Ishikawa (cell line): Measurements from ENCODE around the gene MYADM.

ENCODE experiments used
- CEBPB ChIP-seq: IDR thresholded peaks from 2 replicates; pipeline ENCODE4 v1.6.1; 2012
- CREB1 ChIP-seq: IDR thresholded peaks from 2 replicates; pipeline ENCODE4 v1.6.1; 2012; ENCODE audit warnings: low read depth
- EGR1 ChIP-seq: IDR thresholded peaks from 2 replicates; pipeline ENCODE4 v1.6.1; 2012
- EP300 ChIP-seq: IDR thresholded peaks from 2 replicates; pipeline ENCODE4 v1.6.1; 2012; ENCODE audit warnings: borderline replicate concordance
- FOXM1 ChIP-seq: IDR thresholded peaks from 2 replicates; pipeline ENCODE4 v1.6.1; 2012; ENCODE audit warnings: low read depth, borderline replicate concordance
- RAD21 ChIP-seq: IDR thresholded peaks from 2 replicates; pipeline ENCODE4 v1.6.1; 2012; ENCODE audit warnings: low read depth
- REST ChIP-seq: IDR thresholded peaks from 2 replicates; pipeline ENCODE4 v1.6.1; 2012; ENCODE audit warnings: low read depth, mild to moderate bottlenecking
- TAF1 ChIP-seq: IDR thresholded peaks from 2 replicates; pipeline ENCODE4 v1.6.1; 2012; ENCODE audit warnings: low read depth, mild to moderate bottlenecking
- YY1 ChIP-seq: IDR thresholded peaks from 2 replicates; pipeline ENCODE4 v1.6.1; 2012; ENCODE audit warnings: low read depth
- ZBTB7A ChIP-seq: IDR thresholded peaks from 2 replicates; pipeline ENCODE4 v1.6.1; 2012; ENCODE audit warnings: low read depth
- TF ChIP-seq, protein P1 (sequence below): IDR thresholded peaks from 2 replicates; pipeline ENCODE4 v1.6.1; 2012

GRCh38 chr19:53905787-53906186, 38.1 kb downstream of the MYADM start:
- TF ChIP-seq, protein P1, sequence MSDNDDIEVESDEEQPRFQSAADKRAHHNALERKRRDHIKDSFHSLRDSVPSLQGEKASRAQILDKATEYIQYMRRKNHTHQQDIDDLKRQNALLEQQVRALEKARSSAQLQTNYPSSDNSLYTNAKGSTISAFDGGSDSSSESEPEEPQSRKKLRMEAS, result no peak
- TF ChIP-seq REST, result no peak
- no peak for TF ChIP-seq EP300
- TF ChIP-seq EGR1, result no peak
- no peak for TF ChIP-seq CREB1
- no peak for TF ChIP-seq CEBPB
- TF ChIP-seq TAF1, result no peak
- TF ChIP-seq YY1, result no peak
- TF ChIP-seq ZBTB7A, result no peak
- TF ChIP-seq RAD21, result no peak
- no peak for TF ChIP-seq FOXM1
